GM21619 (cell line): Measurements from ENCODE around the gene UGT1A10.

Source experiments
- ATAC-seq: cut with Tn5 transposase; IDR thresholded peaks from one replicate; pipeline ENCODE4 v1.9.1; 2021; ENCODE audit not compliant: unreplicated experiment

UGT1A10 gene

GRCh38 chr2:233801357-233802131 is 165.3 kb downstream of the UGT1A10 start:
- no peak for ATAC-seq

- ATAC-seq, result no peak
These were observed 166.0 kb downstream of the UGT1A10 start for GRCh38 chr2:233802132-233802815.

- no peak for ATAC-seq
These were observed 167.2 kb downstream of the UGT1A10 start for GRCh38 chr2:233803292-233803911.

GRCh38 chr2:233803994-233804393 is 167.7 kb downstream of the UGT1A10 start:
- ATAC-seq, result no peak

GRCh38 chr2:233807215-233807865 is 171.1 kb downstream of the UGT1A10 start:
- no peak for ATAC-seq

GRCh38 chr2:233807966-233808935 is 172.0 kb downstream of the UGT1A10 start:
- ATAC-seq, result no peak

GRCh38 chr2:233810385-233810784 is 174.1 kb downstream of the UGT1A10 start:
- ATAC-seq, result no peak

GRCh38 chr2:233811087-233811486 is 174.8 kb downstream of the UGT1A10 start:
- no peak for ATAC-seq

GRCh38 chr2:233811732-233812131 is 175.5 kb downstream of the UGT1A10 start:
- ATAC-seq, result no peak

GRCh38 chr2:233813236-233814055 is 177.2 kb downstream of the UGT1A10 start:
- ATAC-seq, result no peak

- ATAC-seq, result no peak
These were observed 178.0 kb downstream of the UGT1A10 start for GRCh38 chr2:233814056-233814835.

GRCh38 chr2:233815861-233816260 is 179.6 kb downstream of the UGT1A10 start:
- no peak for ATAC-seq

GRCh38 chr2:233816334-233816733 is 180.1 kb downstream of the UGT1A10 start:
- no peak for ATAC-seq

GRCh38 chr2:233816771-233817170 is 180.5 kb downstream of the UGT1A10 start:
- no peak for ATAC-seq

GRCh38 chr2:233817361-233817911 is 181.2 kb downstream of the UGT1A10 start:
- no peak for ATAC-seq

- no peak for ATAC-seq
These were observed 181.9 kb downstream of the UGT1A10 start for GRCh38 chr2:233817995-233818638.

GRCh38 chr2:233818639-233819621 is 182.7 kb downstream of the UGT1A10 start:
- no peak for ATAC-seq
